OCI-LY7 (cell line): ENCODE results near the gene HLF.

Experiments used
- CTCF ChIP-seq: fragments of 200-600 bp; sonication (generic); conservative IDR thresholded peaks from 2 replicates; pipeline ENCODE4 v1.5.1; 2014; ENCODE audit warnings: mild to moderate bottlenecking, antibody characterized with exemption, low read length, moderate library complexity, mixed read lengths
- EZH2phosphoT487 ChIP-seq: fragments of 200-600 bp; sonication (generic); IDR thresholded peaks from 2 replicates; pipeline ENCODE4 v1.6.1; 2018; ENCODE audit warnings: low read depth, borderline replicate concordance, mild to moderate bottlenecking, mixed run types, antibody characterized with exemption, low read length, moderate library complexity, mixed read lengths

GRCh38 chr17:55301521-55302406 is 37.0 kb downstream of the HLF start:
- no peak for TF ChIP-seq CTCF
- TF ChIP-seq EZH2phosphoT487: no peak
